Sigmoid colon (tissue), 4 donors: ENCODE measurements around the gene POLR1D.

Experiments used
- EP300 ChIP-seq, 4 donors: sonication (generic); formaldehyde crosslinking; IDR thresholded peaks; one replicate each; pipeline ENCODE4 v1.6.1; 2017; ENCODE audit warnings: antibody characterized with exemption in 4 of 4
- POLR2A ChIP-seq, 2 donors: fragments of 450-650 bp; IDR thresholded peaks; one replicate each; pipeline ENCODE4 v1.6.1; 2016; ENCODE audit warnings: antibody characterized with exemption in 2 of 2, mild to moderate bottlenecking in 2 of 2, moderate library complexity in 2 of 2
- POLR2AphosphoS5 ChIP-seq, 4 donors: sonication (generic); formaldehyde crosslinking; IDR thresholded peaks; one replicate each; pipeline ENCODE4 v1.6.1; 2017; ENCODE audit warnings: antibody characterized with exemption in 4 of 4
- TF ChIP-seq, protein P1 (sequence below), 4 experiments: fragments of 450-650 bp in 3 of 4; fragments of 200-600 bp in 1 of 4; IDR thresholded peaks; one replicate each; pipeline ENCODE4 v1.5.1; 2016 to 2019; ENCODE audit warnings: antibody characterized with exemption in 4 of 4, mild to moderate bottlenecking in 3 of 4, moderate library complexity in 2 of 4

DNA sequence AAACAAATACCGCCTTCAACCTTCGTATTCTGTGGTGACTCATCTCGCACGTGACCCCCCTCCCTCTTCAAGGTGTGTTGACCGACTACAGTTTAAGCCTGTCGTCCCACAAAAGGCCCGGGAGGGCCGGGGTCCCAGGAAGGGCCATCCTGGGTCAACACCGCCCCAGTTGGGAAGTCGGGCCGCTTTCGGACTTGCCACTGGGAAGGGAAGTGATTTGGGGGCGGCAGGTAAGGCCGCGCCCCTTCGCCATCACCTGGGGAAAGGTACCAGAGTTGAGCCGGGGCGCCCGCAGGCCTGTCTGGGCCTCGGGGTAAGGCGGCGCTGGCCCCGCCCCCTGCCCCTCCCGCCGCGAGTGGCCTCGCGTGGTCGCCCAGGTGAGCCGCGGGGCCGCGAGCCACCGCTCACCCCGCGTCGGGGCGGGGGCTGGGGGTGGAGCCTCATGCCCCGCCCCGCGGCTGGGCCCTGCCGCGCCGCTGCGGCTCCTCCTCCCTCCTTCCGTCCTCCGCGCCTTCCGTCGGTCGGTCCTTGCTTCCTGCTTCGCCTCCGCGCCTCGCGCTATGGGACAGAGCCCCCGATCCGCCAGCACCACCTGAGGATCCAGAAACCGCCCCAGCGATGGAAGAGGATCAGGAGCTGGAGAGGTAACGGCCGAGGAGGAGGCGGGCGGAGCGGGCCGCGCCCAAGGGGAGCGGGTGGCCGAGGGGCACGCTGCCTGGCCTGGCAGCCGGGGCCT lies at the start of gene POLR1D:
- TF ChIP-seq POLR2A (IDR thresholded peaks at IDR 0.05), result peak; percentile 36 to 62
- TF ChIP-seq EP300 (IDR thresholded peaks at IDR 0.05), result no peak
- TF ChIP-seq, protein P1, sequence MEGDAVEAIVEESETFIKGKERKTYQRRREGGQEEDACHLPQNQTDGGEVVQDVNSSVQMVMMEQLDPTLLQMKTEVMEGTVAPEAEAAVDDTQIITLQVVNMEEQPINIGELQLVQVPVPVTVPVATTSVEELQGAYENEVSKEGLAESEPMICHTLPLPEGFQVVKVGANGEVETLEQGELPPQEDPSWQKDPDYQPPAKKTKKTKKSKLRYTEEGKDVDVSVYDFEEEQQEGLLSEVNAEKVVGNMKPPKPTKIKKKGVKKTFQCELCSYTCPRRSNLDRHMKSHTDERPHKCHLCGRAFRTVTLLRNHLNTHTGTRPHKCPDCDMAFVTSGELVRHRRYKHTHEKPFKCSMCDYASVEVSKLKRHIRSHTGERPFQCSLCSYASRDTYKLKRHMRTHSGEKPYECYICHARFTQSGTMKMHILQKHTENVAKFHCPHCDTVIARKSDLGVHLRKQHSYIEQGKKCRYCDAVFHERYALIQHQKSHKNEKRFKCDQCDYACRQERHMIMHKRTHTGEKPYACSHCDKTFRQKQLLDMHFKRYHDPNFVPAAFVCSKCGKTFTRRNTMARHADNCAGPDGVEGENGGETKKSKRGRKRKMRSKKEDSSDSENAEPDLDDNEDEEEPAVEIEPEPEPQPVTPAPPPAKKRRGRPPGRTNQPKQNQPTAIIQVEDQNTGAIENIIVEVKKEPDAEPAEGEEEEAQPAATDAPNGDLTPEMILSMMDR (IDR thresholded peaks at IDR 0.05), result no peak
- TF ChIP-seq POLR2AphosphoS5 (IDR thresholded peaks at IDR 0.05), result peak; percentile 79 to 94 (median 90)
